Muscle layer of colon (tissue), 2 donors: ENCODE results near the gene ARHGAP8.

Source experiments
- H3K27ac ChIP-seq: one replicate; pipeline ENCODE4 v1.7.0; 2013; ENCODE audit warnings: low read depth, mild to moderate bottlenecking, low read length, moderate library complexity
- H3K27me3 ChIP-seq, 2 donors: one replicate each; pipeline ENCODE4 v1.7.0; 2013; ENCODE audit warnings: low read length in 2 of 2, mild to moderate bottlenecking in 2 of 2; ENCODE audit not compliant: insufficient read depth in 2 of 2, control insufficient read depth in 1 of 2
- H3K36me3 ChIP-seq: one replicate; pipeline ENCODE4 v1.7.0; 2013; ENCODE audit warnings: mild to moderate bottlenecking, low read length; ENCODE audit not compliant: insufficient read depth
- H3K4me1 ChIP-seq: one replicate; pipeline ENCODE4 v1.7.0; 2013; ENCODE audit warnings: mild to moderate bottlenecking, low read length; ENCODE audit not compliant: insufficient read depth
- H3K4me3 ChIP-seq, 2 donors: one replicate each; pipeline ENCODE4 v1.7.0; 2013; ENCODE audit warnings: low read length in 2 of 2, low read depth in 1 of 2, mild to moderate bottlenecking in 1 of 2, moderate library complexity in 1 of 2
- H3K9ac ChIP-seq: one replicate; pipeline ENCODE4 v1.7.0; 2013; ENCODE audit warnings: low read length
- H3K9me3 ChIP-seq: one replicate; pipeline ENCODE4 v1.7.0; 2013; ENCODE audit warnings: mild to moderate bottlenecking, low read length
- donor health status: abdominal sarcoma.
- donor health status: Adenocarcinoma of cecum.

Gene ARHGAP8

DNA sequence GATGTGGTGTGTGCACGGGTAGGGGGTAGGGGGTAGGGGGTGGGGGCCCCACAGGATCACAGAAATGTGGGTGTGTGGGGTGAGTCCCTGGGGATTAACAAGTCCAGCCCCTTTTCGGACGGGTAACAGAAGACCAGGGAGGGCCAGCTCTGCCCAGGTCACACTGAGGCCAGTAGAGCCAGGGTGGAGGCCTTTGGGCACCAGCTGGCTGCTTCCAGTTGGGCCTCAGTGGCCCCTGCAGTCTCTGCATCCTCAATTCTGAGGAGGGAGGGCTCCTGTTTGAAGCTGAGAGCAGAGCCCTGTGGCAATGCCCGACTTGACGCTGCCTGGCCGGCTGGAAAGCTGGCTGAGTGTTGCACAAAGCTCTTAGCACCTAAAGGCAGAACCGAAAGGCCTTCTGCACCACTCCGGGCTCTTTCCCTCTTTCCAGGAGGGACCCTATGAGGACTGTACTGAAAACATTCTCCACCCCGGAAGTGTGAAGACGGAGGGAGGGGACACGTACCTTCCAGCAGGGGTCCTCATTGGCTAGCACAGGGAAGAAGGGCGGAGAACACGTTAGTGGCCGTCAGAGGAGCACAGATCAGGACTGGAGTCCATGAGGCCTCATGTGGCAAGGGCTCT lies 137.0 kb downstream of the ARHGAP8 start:
- Histone ChIP-seq H3K4me3 (no peak overlapping the region), H3K9ac (no peak overlapping the region), H3K27me3 (no peaks in the 10 kb centered on the region), H3K4me1 (no peaks in the 10 kb centered on the region), H3K36me3 (no peaks in the 10 kb centered on the region), H3K27ac (no peak overlapping the region), H3K9me3 (no peaks in the 10 kb centered on the region)

DNA sequence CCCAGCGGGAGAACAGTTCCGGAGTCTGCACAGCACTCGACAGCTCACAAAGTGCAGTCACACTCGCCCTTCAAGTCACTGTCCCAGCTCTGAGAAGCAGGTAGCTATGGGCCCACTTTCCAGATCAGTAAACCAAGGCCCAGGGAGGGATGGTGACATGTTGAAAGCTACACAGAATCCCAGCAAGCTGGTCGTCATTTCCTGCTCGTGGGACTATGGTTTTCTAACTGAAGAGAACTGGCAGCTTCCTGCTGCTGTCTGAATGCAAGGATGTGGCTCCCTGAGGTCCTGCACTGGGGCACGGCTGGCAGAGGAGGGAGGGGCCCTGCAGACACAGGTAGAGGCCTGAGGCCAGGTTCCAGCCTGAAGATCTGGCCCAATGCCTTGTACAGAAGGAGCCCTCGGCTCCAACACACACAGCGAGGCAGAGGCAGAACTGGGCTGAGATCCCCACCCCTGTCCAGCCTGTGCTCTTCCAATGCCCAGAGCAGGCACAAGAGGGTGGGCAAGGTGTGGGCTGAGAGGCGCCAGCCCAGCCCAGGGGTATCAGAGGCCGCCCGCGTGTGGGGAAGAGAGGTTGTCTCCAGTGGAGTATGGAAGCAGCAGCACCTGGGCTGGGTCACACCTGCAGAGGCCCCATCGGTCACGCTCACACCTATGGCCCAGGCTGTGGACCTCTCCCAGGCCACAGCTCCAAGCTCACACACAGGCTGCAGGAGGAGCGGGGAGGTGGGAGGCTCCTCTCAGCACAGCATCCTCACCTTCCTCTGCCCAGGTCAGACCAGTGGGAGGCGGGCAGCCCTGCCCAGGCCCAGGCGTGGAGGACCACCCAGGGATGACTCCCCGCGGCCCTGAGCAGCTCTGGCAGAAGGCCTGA lies 138.3 kb downstream of the ARHGAP8 start:
- no peaks in the 10 kb centered on the region for H3K36me3 ChIP-seq
- H3K4me3 ChIP-seq = no peak overlapping the region
- H3K4me1 ChIP-seq = no peaks in the 10 kb centered on the region
- H3K27me3 ChIP-seq = no peaks in the 10 kb centered on the region
- H3K9ac ChIP-seq = no peak overlapping the region
- no peaks in the 10 kb centered on the region for H3K9me3 ChIP-seq
- no peak overlapping the region for H3K27ac ChIP-seq

DNA sequence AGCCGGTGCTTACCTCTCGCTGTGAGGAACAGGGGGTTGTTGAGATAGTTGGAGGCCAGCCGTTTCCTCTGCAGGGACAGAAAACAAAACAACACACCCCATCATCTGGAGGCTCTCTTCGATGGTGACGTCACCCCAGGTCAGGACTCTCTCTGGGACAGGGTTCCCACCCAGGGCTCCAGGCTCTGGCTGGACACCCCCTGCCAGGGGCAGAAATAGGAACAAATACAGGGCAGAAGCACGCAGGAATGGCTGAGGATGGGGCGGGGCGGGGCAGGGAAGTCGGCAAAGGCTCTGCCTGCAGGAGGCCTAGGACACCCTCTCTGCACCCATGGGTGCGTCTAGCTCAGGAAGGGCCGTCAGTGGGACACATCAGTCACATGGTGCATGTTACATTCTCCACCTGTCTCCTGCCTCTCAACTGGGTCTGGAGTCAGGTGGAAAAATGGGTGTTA lies 138.9 kb downstream of the ARHGAP8 start:
- no peaks in the 10 kb centered on the region for H3K36me3 ChIP-seq
- no peaks in the 10 kb centered on the region for H3K4me1 ChIP-seq
- H3K9me3 ChIP-seq = no peaks in the 10 kb centered on the region
- no peak overlapping the region for H3K9ac ChIP-seq
- no peak overlapping the region for H3K4me3 ChIP-seq
- no peaks in the 10 kb centered on the region for H3K27me3 ChIP-seq
- H3K27ac ChIP-seq = no peak overlapping the region

DNA sequence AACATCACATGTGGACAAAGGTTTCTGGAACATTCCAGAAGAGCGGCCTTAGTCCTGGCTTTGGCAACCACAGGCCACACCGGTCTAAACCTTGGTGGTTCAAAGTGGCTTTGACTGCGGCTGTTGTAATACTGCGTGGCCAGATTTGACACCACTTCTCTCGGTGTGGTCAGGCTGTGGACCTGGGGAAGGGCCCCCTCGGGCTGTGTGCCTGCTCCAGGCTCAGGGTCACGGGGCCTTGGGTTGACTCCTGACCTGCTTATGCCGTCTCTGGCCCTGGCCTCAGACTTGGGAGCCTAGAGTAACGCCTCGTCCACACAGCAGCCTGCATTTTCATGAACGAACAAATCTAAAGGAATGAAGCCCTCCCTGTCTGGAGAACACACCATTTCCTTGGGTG lies 139.4 kb downstream of the ARHGAP8 start:
- Histone ChIP-seq H3K36me3 (no peaks in the 10 kb centered on the region), H3K27me3 (no peaks in the 10 kb centered on the region), H3K4me1 (no peaks in the 10 kb centered on the region), H3K27ac (no peak overlapping the region), H3K9me3 (no peaks in the 10 kb centered on the region), H3K9ac (no peak overlapping the region), H3K4me3 (no peak overlapping the region)

DNA sequence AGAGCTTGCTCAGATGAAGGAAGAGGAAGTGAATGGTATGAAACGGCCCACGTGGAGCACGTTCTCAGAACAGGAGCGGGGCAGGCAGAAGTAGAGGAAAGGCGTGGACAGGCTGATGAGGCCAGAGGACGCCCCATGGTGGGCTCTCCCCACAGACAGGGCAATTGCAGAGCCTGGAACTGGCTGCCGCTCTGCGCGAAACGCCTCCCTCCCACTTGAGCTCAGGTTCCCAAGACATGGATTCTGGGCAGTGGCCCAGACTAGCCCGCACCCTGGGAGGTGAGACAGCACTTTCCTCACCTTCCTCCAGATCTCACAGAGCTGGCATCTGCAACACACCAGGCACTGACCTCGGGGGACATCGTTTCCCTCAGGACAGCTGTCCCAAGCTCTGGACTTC lies 139.9 kb downstream of the ARHGAP8 start:
- Histone ChIP-seq H3K27ac (no peak overlapping the region), H3K27me3 (no peaks in the 10 kb centered on the region), H3K9me3 (no peaks in the 10 kb centered on the region), H3K4me3 (no peak overlapping the region), H3K9ac (no peak overlapping the region), H3K36me3 (no peaks in the 10 kb centered on the region), H3K4me1 (no peaks in the 10 kb centered on the region)

DNA sequence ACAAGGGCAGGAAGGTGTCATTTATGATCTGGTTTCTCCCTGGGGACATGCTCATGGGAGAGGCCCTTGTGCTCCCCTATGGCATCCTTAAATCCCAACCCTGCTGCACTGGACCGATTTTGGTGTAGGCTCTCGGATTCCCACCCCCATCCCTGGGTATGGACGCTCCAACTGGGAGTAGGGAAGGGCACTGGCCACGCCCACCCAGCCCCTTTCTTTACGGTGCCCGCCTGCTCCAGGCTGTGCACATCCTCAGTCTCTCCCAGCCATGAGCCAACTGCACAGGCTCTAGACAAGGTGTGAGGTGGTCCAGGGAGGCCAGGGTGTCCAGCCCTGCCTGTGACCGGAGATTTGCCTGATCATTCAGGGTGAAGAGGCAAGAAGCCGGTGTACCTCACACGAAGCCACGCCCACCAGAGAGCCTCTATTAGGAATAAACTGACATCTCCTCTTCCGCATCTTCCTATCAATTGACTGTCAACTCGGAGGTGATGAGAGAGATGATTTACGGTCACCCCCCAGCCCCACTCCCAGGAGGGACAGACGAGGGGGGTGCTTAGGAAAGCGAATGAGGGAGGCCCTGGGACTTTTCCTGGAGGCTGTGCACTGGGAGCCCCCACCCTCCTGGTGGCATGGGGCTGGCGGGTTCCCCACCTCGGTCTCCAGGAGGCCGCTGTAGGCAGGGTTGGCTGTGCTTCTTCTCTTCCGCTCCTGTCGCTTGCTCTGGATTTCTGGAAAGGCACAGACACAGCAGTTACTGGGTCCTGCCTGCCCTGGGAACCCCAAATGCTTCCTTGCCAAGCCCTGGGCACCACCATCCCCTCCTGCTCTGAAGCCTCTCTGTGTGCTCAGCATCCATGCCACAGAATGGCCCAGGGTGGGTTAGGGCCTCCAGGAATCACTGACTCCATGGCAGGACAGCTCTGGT lies 140.7 kb downstream of the ARHGAP8 start:
- H3K27me3 ChIP-seq = no peaks in the 10 kb centered on the region
- H3K9ac ChIP-seq = no peak overlapping the region
- H3K27ac ChIP-seq = no peak overlapping the region
- no peaks in the 10 kb centered on the region for H3K36me3 ChIP-seq
- no peaks in the 10 kb centered on the region for H3K4me1 ChIP-seq
- no peak overlapping the region for H3K4me3 ChIP-seq
- no peaks in the 10 kb centered on the region for H3K9me3 ChIP-seq

DNA sequence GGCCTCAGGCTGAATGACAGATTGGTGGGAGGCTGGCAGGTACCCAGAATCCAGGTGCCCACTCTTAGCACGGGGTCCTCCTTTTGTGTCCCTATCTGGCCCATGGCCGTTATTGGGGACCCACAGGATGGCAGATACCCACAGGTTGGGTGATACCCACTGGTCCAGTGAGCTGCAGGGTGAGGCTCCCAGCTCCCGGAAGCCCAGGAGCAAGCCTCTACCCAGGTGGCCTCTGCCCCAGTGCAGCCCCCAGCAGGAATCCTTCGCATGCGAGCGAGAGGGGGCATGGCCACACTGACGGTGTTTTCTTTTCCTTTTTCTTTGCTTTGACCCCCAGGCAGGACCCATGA lies 141.3 kb downstream of the ARHGAP8 start:
- no peaks in the 10 kb centered on the region for H3K36me3 ChIP-seq
- no peaks in the 10 kb centered on the region for H3K27me3 ChIP-seq
- no peak overlapping the region for H3K4me3 ChIP-seq
- H3K9me3 ChIP-seq = no peaks in the 10 kb centered on the region
- no peak overlapping the region for H3K9ac ChIP-seq
- H3K27ac ChIP-seq = no peak overlapping the region
- H3K4me1 ChIP-seq = no peaks in the 10 kb centered on the region

DNA sequence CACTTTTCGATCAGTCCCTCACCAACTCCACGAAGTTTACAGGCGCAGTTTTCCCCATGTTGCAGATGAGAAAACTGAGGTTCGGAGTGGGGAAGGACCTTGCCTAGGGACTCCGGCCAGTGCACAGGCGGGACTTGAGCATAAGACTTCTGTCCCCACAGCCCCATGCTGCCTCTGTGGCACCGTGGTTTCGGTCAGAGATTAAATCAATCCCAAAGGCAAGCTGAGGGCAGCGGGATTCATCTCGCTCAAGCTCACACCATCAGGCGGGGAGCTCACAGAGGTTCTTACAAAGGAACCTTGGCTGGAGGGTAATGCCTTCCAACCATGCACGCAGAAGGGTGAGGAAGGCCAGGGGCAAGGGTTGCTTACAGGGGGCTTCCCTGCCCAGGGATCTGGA lies 141.9 kb downstream of the ARHGAP8 start:
- Histone ChIP-seq H3K9me3 (no peaks in the 10 kb centered on the region), H3K9ac (no peak overlapping the region), H3K27ac (no peak overlapping the region), H3K36me3 (no peaks in the 10 kb centered on the region), H3K4me1 (no peaks in the 10 kb centered on the region), H3K27me3 (no peaks in the 10 kb centered on the region), H3K4me3 (no peak overlapping the region)

DNA sequence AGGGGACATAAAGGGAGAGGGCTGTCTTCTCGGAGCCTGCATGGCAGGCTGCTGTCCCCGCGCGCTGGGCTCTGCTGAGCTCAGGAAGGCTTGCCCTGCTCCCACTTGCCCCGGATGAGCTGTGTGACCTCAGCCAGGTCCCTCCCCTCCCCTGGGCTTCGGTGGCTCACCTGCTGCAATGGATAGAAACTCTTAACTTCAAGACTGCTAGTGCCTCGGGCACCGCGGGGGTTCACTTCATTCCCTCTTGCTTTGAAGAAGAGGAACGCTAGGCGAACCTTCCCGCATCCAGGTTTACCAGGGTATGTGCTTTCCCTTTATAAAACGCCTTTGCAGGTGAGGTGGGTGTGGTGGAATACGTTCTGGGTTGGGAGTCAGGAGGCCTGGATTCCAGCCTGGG lies 142.4 kb downstream of the ARHGAP8 start:
- H3K4me1 ChIP-seq = no peaks in the 10 kb centered on the region
- H3K36me3 ChIP-seq = no peaks in the 10 kb centered on the region
- no peak overlapping the region for H3K27ac ChIP-seq
- H3K9ac ChIP-seq = no peak overlapping the region
- no peaks in the 10 kb centered on the region for H3K27me3 ChIP-seq
- H3K9me3 ChIP-seq = no peaks in the 10 kb centered on the region
- no peak overlapping the region for H3K4me3 ChIP-seq

DNA sequence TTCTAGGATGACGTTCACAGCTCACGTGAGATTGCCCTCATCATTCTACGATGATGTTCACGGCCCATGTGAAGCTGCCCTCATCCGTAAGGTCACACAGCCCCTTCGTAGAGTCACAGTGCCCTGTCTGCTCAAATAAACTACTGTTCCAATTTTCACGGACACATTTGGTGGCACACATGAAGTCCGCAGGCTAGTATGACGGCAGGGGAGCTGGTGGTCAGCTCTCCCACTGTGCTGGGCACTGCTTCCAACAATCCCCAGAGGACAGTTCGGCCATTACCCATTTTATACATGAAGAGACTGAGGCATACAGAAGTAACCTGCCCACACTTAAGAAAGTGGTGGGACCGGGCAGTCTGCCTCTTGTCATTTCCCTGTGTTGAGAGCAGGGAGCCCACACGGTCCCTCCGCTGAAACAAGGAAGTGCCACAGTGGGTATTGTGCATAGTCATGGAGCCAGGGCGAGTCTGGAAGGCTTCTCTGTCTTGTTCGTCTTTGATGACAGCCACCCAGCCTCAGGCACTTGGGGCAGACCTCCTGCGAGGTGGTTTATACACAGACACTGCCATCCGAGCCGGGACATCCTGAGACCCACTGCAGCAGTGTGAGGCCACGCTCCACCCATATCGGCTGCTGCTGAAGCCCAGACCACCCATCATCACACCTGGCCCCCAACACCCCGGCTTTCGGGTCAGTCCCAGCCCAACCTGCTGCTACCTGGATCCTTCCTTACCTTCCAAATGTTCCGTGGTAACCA lies 143.1 kb downstream of the ARHGAP8 start:
- H3K9me3 ChIP-seq = no peaks in the 10 kb centered on the region
- no peak overlapping the region for H3K9ac ChIP-seq
- H3K27ac ChIP-seq = no peak overlapping the region
- no peaks in the 10 kb centered on the region for H3K36me3 ChIP-seq
- H3K4me1 ChIP-seq = no peaks in the 10 kb centered on the region
- no peak overlapping the region for H3K4me3 ChIP-seq
- H3K27me3 ChIP-seq = no peaks in the 10 kb centered on the region

DNA sequence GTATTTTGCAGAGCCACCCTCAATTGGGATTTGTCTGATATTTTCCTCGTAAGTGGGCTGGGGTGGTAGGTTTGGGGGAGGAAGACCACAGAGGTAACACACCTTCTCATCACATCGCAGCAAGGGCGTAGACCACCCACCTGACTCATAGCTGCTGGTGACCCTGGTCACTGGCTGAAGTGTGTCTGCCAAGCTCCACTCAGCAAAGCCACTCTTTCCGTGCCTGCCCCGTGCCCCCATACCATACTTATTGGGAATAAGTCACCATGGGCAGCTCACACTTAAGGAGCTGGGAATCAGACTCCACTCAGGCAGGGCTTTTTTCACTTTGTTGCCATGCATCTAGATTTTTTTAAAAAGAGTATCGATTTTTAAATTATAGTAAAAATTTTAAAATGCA lies 145.9 kb downstream of the ARHGAP8 start:
- Histone ChIP-seq H3K4me3 (no peak overlapping the region), H3K4me1 (no peaks in the 10 kb centered on the region), H3K27me3 (peaks cover 0 to 4% of the 10 kb centered on the region in 2 donors), H3K9ac (no peak overlapping the region), H3K9me3 (peaks cover 17% of the 10 kb centered on the region), H3K36me3 (no peaks in the 10 kb centered on the region), H3K27ac (no peak overlapping the region)
